ENCODE results near the gene SBK1. TPM values are rescaled to one million over a fixed set of nuclear protein-coding genes. Genes with fewer than 3 reads are reported as not detected.

The SBK1 gene
- total RNA-seq, 1 experiment from 2014 or later, result 19.2 TPM

- TF ChIP-seq YY1 (IDR thresholded peaks at IDR 0.05; ENCODE audit: extremely low read depth, insufficient replicate concordance, low read depth, low read length) (no peak), CTCF (IDR thresholded peaks at IDR 0.05 in 2 of 3, conservative IDR thresholded peaks at IDR 0.05 in 1 of 3; ENCODE audit: borderline replicate concordance in 1 of 3, insufficient read depth in 1 of 3, low read depth in 2 of 3, low read length in 2 of 3) (no peak), RAD21 (IDR thresholded peaks at IDR 0.05; ENCODE audit: low read depth) (no peak), JUND (IDR thresholded peaks at IDR 0.05) (no peak), SP1 (IDR thresholded peaks at IDR 0.05; ENCODE audit: low read depth) (no peak), ELF1 (IDR thresholded peaks at IDR 0.05; ENCODE audit: borderline replicate concordance, low read depth) (no peak), EZH2phosphoT487 (IDR thresholded peaks at IDR 0.05; ENCODE audit: borderline replicate concordance) (no peak), POLR2A (IDR thresholded peaks at IDR 0.05; ENCODE audit: borderline replicate concordance, extremely low read depth, insufficient read depth, insufficient read length) (no peak), SIN3A (IDR thresholded peaks at IDR 0.05; ENCODE audit: low read depth) (no peak), ATF3 (IDR thresholded peaks at IDR 0.05) (no peak), POLR2AphosphoS5 (IDR thresholded peaks at IDR 0.05; ENCODE audit: low read depth, low read length) (no peak), CEBPB (IDR thresholded peaks at IDR 0.05; ENCODE audit: low read depth) (no peak)
- Histone ChIP-seq H3K27me3 (ENCODE audit: insufficient read depth, low read length) (no peaks in the 10 kb centered on the region), H3K4me3 (replicated peaks in 1 of 2; ENCODE audit: low read depth in 1 of 2, low read length in 2 of 2) (no peak overlapping the region), H3K4me1 (ENCODE audit: control insufficient read depth in 1 of 2, insufficient read depth in 2 of 2, low read length in 2 of 2) (no peaks in the 10 kb centered on the region), H3K27ac (ENCODE audit: low read depth, low read length) (no peak overlapping the region), H3K9ac (ENCODE audit: low read length) (no peak overlapping the region), H3K9me2 (ENCODE audit: insufficient read depth) (no peaks in the 10 kb centered on the region), H3K9me3 (ENCODE audit: control insufficient read depth in 1 of 2, insufficient read depth in 1 of 2, low read depth in 1 of 2, low read length in 2 of 2) (no peaks in the 10 kb centered on the region), H2AFZ (ENCODE audit: low read depth, low read length, poor library complexity, severe bottlenecking) (no peak overlapping the region), H3K36me3 (ENCODE audit: control insufficient read depth in 1 of 2, insufficient read depth in 2 of 2, low read length in 2 of 2) (no peaks in the 10 kb centered on the region), H3K79me2 (ENCODE audit: insufficient read depth, low read length) (no peaks in the 10 kb centered on the region), H3K4me2 (ENCODE audit: low read length) (no peak overlapping the region), H4K20me1 (ENCODE audit: insufficient read depth) (no peaks in the 10 kb centered on the region)
- CTCF ChIA-PET, result no interaction called here
- POLR2A ChIA-PET, result no interaction called here
- no TSS peak for BruUV-seq (replicated peaks)
- ATAC-seq (no peak), DNase-seq (ENCODE audit: low read depth, low spot score) (no peak)
- intact Hi-C loops (cut with micrococcal nuclease), result no loop called here
- RAD21 ChIA-PET (ENCODE audit: low non-redundant PET in 1 of 2, low total read pairs in 2 of 2, uncharacterized antibody in 2 of 2, unreplicated experiment in 2 of 2), result no interaction called here
Observed at GRCh38 chr16:28255838-28256237, 36.5 kb upstream of the SBK1 start.

Measured in HCT116 (cell line).